Neural cell (in vitro differentiated cells): ENCODE results near the gene TEX2. TPM values are rescaled to one million over a fixed set of nuclear protein-coding genes. Genes with fewer than 3 reads are reported as not detected.

Experiments
- H2AFZ ChIP-seq: fragments of 200-600, 300-800 bp; sonication (generic), shearing (Covaris generic); 2 replicates; pipeline ENCODE4 v1.6.0; 2014; ENCODE audit warnings: low read depth, mild to moderate bottlenecking, antibody characterized with exemption, low read length, moderate library complexity
- H3F3A ChIP-seq: fragments of 200-600 bp; shearing (Covaris generic); 2 replicates; pipeline ENCODE4 v1.6.1; 2016; ENCODE audit warnings: mild to moderate bottlenecking, moderate library complexity, mixed read lengths, antibody characterized with exemption, low read length; ENCODE audit not compliant: insufficient read depth, poor library complexity, severe bottlenecking
- H3K27ac ChIP-seq: fragments of 200-600, 300-800 bp; sonication (generic), shearing (Covaris generic); 2 replicates; pipeline ENCODE4 v1.5.1; 2014; ENCODE audit warnings: mild to moderate bottlenecking, low read length, moderate library complexity
- H3K27me3 ChIP-seq: fragments of 300-800, 200-600 bp; sonication (generic), shearing (Covaris generic); 2 replicates; pipeline ENCODE4 v1.6.0; 2014; ENCODE audit warnings: mild to moderate bottlenecking, low read depth, low read length, moderate library complexity; ENCODE audit not compliant: insufficient read depth
- H3K36me3 ChIP-seq: fragments of 300-800, 200-600 bp; sonication (generic), shearing (Covaris generic); 2 replicates; pipeline ENCODE4 v1.5.1; 2014; ENCODE audit warnings: mild to moderate bottlenecking, antibody characterized with exemption, low read length, moderate library complexity; ENCODE audit not compliant: insufficient read depth
- H3K4me2 ChIP-seq: fragments of 300-800, 200-600 bp; sonication (generic), shearing (Covaris generic); 2 replicates; pipeline ENCODE4 v1.6.0; 2014; ENCODE audit warnings: mild to moderate bottlenecking, low read length
- H3K4me3 ChIP-seq: fragments of 300-800, 200-600 bp; sonication (generic), shearing (Covaris generic); 2 replicates; pipeline ENCODE4 v1.5.1; 2014; ENCODE audit warnings: mild to moderate bottlenecking, low read length, moderate library complexity
- H3K79me2 ChIP-seq: fragments of 200-600 bp; shearing (Covaris generic); replicated peaks from 2 replicates; pipeline ENCODE4 v1.6.0; 2014; ENCODE audit warnings: mild to moderate bottlenecking, low read length, moderate library complexity; ENCODE audit not compliant: insufficient read depth
- H3K9ac ChIP-seq: fragments of 300-800, 200-600 bp; sonication (generic), shearing (Covaris generic); 2 replicates; pipeline ENCODE4 v1.6.1; 2016; ENCODE audit warnings: mild to moderate bottlenecking, low read length, mixed read lengths
- H3K9me2 ChIP-seq: fragments of 200-600 bp; shearing (Covaris generic); 2 replicates; pipeline ENCODE4 v1.6.1; 2016; ENCODE audit warnings: mild to moderate bottlenecking, low read length, mixed read lengths; ENCODE audit not compliant: insufficient read depth
- H3K9me3 ChIP-seq: fragments of 200-600, 300-800 bp; sonication (generic), shearing (Covaris generic); 2 replicates; pipeline ENCODE4 v1.6.1; 2016; ENCODE audit warnings: mild to moderate bottlenecking, mixed run types, low read length, moderate library complexity, mixed read lengths
- H4K20me1 ChIP-seq: fragments of 200-600 bp; shearing (Covaris generic); 2 replicates; pipeline ENCODE4 v1.6.1; 2016; ENCODE audit warnings: mild to moderate bottlenecking, mixed run types; ENCODE audit not compliant: insufficient read depth
- CTCF ChIP-seq: fragments of 450-650 bp; IDR thresholded peaks from 2 replicates; pipeline ENCODE4 v1.5.1; 2014; ENCODE audit warnings: antibody characterized with exemption, mild to moderate bottlenecking, moderate library complexity; ENCODE audit not compliant: poor library complexity, severe bottlenecking
- EP300 ChIP-seq: fragments of 450-650 bp; conservative IDR thresholded peaks from 2 replicates; pipeline ENCODE4 v1.6.1; 2014; ENCODE audit warnings: antibody characterized with exemption, mild to moderate bottlenecking, moderate library complexity; ENCODE audit not compliant: poor library complexity, severe bottlenecking
- EZH2 ChIP-seq: fragments of 200-600, 300-800 bp; shearing (Covaris generic), sonication (generic); IDR thresholded peaks from 2 replicates; pipeline ENCODE4 v1.6.1; 2014; ENCODE audit warnings: antibody characterized with exemption, low read length, borderline replicate concordance, mild to moderate bottlenecking; ENCODE audit not compliant: insufficient read depth, poor library complexity, severe bottlenecking
- MXI1 ChIP-seq: fragments of 450-650 bp; conservative IDR thresholded peaks from 2 replicates; pipeline ENCODE4 v1.6.1; 2014; ENCODE audit warnings: antibody characterized with exemption, mild to moderate bottlenecking; ENCODE audit not compliant: poor library complexity, severe bottlenecking
- POLR2AphosphoS5 ChIP-seq: IDR thresholded peaks from 2 replicates; pipeline ENCODE4 v1.6.1; 2012
- RAD21 ChIP-seq: fragments of 450-650 bp; conservative IDR thresholded peaks from 2 replicates; pipeline ENCODE4 v1.6.1; 2014; ENCODE audit warnings: antibody characterized with exemption, mild to moderate bottlenecking, moderate library complexity
- SMC3 ChIP-seq: fragments of 450-650 bp; conservative IDR thresholded peaks from 2 replicates; pipeline ENCODE4 v1.6.1; 2014; ENCODE audit warnings: antibody characterized with exemption, mild to moderate bottlenecking, moderate library complexity; ENCODE audit not compliant: poor library complexity
- TAF1 ChIP-seq: IDR thresholded peaks from 2 replicates; pipeline ENCODE4 v1.6.1; 2012; ENCODE audit warnings: low read depth
- polyA plus RNA-seq: library from polyadenylated mRNA; depleted of rRNA; stranded (reverse); fragments of >200 nt; gene quantifications from 2 replicates; pipeline ENCODE4 v1.2.3, GENCODE V29; 2014
- TF ChIP-seq, protein P1 (sequence below): IDR thresholded peaks from 2 replicates; pipeline ENCODE4 v1.6.1; 2012; ENCODE audit warnings: borderline replicate concordance

Gene TEX2
- polyA plus RNA-seq, 1 donor from 2014 or later, result 19.7 TPM

DNA sequence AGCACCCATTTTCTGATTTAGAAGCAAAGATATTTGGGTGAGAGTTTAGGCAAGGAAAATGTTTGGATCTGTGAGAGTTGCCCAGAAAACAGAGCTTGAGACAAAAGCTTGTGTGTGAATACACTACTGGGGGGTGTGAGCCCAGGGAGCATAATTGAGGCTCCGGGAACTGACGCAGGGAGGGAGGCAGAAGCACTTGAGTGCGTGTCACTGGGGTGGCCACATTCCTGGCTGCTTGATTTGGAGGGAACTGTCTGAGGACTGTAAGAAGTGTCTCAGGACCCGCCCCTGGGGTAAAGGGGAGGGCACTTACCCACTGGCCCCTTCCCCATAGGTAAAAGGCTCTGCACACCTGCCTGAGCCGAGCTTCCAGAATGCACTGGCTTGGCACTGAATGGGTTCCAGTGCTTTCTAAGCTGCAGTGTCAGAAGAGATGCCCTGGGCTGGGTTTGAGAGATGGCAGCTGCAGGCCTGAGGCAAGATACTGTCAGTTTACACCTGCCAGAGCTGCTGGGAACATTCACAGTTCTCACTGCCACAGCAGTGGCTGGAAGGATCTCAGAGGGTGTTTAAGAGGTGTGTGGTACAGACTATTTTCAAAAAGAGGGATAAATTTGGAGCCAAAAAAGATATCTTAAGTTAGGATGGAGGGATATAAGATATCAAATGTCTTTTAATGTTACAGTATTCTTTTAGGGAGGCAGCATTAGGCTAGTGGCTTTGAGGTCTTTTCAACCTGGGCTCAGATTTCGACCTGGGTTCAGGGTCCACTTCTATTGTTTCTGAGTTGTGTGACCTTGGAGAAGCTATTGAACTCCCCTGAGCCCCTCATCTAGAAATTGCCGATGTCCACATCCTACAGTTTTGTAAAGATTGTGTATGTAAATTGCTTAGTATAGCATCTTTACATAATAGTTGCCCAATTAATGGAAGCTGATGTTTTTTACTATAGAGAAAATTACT lies 6.9 kb upstream of the TEX2 start:
- no peaks in the 10 kb centered on the region for H3K36me3 ChIP-seq
- no peaks in the 10 kb centered on the region for H3K79me2 ChIP-seq
- no peak overlapping the region for H2AFZ ChIP-seq
- TF ChIP-seq EZH2, result no peak
- no peak for TF ChIP-seq EP300
- no peak for TF ChIP-seq MXI1
- no peak for TF ChIP-seq SMC3
- TF ChIP-seq RAD21, result no peak
- TF ChIP-seq, protein P1, sequence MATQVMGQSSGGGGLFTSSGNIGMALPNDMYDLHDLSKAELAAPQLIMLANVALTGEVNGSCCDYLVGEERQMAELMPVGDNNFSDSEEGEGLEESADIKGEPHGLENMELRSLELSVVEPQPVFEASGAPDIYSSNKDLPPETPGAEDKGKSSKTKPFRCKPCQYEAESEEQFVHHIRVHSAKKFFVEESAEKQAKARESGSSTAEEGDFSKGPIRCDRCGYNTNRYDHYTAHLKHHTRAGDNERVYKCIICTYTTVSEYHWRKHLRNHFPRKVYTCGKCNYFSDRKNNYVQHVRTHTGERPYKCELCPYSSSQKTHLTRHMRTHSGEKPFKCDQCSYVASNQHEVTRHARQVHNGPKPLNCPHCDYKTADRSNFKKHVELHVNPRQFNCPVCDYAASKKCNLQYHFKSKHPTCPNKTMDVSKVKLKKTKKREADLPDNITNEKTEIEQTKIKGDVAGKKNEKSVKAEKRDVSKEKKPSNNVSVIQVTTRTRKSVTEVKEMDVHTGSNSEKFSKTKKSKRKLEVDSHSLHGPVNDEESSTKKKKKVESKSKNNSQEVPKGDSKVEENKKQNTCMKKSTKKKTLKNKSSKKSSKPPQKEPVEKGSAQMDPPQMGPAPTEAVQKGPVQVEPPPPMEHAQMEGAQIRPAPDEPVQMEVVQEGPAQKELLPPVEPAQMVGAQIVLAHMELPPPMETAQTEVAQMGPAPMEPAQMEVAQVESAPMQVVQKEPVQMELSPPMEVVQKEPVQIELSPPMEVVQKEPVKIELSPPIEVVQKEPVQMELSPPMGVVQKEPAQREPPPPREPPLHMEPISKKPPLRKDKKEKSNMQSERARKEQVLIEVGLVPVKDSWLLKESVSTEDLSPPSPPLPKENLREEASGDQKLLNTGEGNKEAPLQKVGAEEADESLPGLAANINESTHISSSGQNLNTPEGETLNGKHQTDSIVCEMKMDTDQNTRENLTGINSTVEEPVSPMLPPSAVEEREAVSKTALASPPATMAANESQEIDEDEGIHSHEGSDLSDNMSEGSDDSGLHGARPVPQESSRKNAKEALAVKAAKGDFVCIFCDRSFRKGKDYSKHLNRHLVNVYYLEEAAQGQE, result no peak
- TF ChIP-seq POLR2AphosphoS5, result no peak
- TF ChIP-seq CTCF, result no peak
- no peak for TF ChIP-seq TAF1
- no peaks in the 10 kb centered on the region for H3K27me3 ChIP-seq
- no peaks in the 10 kb centered on the region for H3K9me3 ChIP-seq
- H3K9me2 ChIP-seq, result no peaks in the 10 kb centered on the region
- no peak overlapping the region for H3K4me3 ChIP-seq
- H3K27ac ChIP-seq, result no peak overlapping the region
- H3F3A ChIP-seq, result no peaks in the 10 kb centered on the region
- no peaks in the 10 kb centered on the region for H4K20me1 ChIP-seq
- no peak overlapping the region for H3K9ac ChIP-seq
- no peak overlapping the region for H3K4me2 ChIP-seq

- TF ChIP-seq EZH2 (no peak), CTCF (no peak), POLR2AphosphoS5 (no peak)
- TF ChIP-seq, protein P1, result no peak
- H3K27me3 ChIP-seq, result peaks cover 5% of the 10 kb centered on the region
- H2AFZ ChIP-seq, result no peak overlapping the region
Measured at GRCh38 chr17:64264891-64265290, 1.8 kb upstream of the TEX2 start.

More at GRCh38 chr17:64264891-64265290, 1.8 kb upstream of the TEX2 start:
- no peak overlapping the region for H3K4me3 ChIP-seq
- H3K9me2 ChIP-seq, result no peaks in the 10 kb centered on the region
- H3K79me2 ChIP-seq, result peaks cover 2% of the 10 kb centered on the region
- H3F3A ChIP-seq, result no peaks in the 10 kb centered on the region
- H3K9ac ChIP-seq, result no peak overlapping the region
- H3K27ac ChIP-seq, result no peak overlapping the region
- no peaks in the 10 kb centered on the region for H3K36me3 ChIP-seq
- no peaks in the 10 kb centered on the region for H3K9me3 ChIP-seq
- H4K20me1 ChIP-seq, result no peaks in the 10 kb centered on the region
- H3K4me2 ChIP-seq, result no peak overlapping the region
